AG20443 (cell line): ENCODE results near the gene TCF4.

Experiments
- DNase-seq: peaks from one replicate; pipeline ENCODE4 v3.0.0; 2012; ENCODE audit warnings: low spot score, mixed read lengths

TCF4 gene

DNA sequence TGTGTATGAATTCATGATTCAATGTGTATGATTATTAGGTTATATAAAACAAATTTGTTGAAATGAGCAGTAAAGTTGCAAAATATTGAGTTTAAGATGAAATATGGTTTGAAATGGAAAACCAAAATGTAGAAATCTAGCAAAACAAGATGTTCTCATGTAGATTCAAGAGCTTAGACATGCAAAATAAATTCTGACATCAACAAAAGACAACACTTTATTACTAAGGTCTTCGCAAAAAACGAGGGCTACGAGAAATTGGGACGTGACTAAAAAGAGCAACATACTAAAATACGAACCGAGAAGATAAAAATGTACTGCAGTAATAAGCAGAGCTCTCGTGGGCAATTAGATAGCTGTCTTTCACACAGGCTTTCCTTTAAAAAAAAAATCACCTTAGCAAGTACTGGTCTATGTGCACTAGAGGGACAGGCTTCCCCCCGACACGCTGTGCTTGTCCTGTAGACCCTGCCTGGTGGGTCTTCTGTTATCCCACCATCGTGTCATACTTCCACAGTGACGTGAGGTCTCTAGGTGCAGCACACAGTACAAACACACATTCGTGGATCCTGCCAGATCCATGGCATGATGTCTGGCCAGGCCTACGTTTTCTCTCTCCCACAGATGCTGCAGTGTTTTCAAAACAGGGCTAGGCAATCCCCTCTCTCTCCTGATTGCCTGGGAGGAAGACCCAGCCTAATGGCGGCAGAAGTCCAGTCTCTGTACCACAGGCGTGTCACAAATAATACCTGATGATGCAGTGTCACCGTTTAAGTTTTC, 240.8 kb downstream of the TCF4 start:
- no peak for DNase-seq

DNA sequence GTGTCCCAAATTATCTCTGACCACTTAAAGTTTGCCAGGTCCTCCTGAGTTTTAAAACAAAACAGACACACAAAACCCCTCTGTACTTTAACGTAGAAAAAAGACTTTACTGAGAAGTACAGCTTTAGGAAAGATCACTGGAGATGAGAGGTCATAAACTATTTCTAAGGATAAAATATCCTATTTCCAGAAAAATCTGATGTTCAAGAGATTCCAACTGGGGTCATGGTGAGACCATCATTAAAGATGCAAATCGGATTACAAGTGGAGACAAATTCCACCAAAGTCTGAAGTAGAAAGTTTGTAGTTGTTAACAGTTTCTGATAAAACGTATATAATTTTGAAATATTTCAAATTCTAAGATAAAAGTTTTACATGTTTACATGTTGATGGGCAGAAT, 241.6 kb downstream of the TCF4 start:
- DNase-seq: no peak

DNA sequence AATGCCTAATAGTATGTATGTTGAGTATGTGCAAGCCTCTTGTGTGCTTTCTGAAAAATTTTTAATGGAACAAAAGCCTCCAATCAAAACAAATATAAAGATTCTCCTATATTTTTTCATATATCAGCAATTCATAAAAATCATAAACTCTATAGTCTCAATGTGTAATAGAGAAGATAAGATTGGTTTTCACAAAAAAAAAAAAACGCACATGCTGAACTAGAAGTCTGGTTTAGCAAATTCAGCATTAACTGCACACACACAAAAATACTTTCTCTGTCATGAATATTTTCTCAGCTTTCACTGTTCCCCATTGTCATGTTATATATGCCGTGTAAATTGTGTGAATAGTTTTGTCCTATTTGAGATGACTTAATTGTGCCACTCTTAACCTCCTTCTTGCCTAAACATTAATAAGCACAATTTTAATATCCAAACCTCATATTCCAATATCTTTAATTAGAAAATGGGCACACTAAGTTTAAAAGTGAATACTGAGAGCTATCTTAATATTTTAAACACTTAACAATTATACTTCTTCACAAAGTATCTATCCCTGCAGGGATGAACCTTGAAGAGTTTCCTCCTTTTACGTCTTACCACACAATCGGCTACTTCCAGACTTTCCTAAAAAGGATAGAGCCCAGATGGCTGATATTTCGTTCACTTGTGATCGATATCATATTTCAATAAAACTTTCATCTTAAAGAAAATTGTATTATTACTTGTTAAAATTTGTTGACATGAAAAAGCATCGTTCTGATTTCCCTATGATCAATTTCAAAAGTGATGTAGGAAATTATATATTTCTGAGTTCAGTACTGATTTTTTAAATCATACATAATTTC, 242.7 kb downstream of the TCF4 start:
- no peak for DNase-seq

DNA sequence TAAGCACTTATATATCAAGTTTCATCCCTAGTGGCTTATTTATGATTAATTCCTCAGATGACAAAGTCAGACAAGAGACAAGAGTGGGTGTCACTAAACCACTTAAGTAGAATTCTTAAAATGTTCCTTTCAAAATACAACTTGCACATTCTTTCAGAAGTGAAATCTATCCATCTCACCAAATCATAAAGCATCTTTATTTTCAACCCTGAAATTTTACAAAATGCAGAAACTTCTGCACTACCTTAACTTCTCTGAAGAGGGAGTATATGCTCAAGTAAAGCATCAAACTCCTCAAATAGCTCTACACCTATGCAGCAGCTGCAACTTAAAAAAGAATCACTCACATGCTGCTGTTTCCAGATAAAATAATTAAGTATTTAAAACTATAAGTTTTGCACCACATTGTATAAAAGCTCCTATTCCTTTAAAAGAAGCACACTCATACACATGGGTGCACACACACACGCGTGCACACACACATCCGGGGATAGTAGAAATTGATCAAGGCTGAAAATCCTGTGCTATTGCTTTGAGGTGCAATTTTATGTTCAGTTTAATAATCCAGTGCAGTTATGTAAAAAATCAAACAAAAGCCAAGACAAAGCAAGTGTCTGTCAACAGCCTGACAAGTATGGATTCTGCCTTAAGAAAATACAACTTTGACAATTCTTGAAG, 244.5 kb downstream of the TCF4 start:
- DNase-seq: peak; percentile 24

DNA sequence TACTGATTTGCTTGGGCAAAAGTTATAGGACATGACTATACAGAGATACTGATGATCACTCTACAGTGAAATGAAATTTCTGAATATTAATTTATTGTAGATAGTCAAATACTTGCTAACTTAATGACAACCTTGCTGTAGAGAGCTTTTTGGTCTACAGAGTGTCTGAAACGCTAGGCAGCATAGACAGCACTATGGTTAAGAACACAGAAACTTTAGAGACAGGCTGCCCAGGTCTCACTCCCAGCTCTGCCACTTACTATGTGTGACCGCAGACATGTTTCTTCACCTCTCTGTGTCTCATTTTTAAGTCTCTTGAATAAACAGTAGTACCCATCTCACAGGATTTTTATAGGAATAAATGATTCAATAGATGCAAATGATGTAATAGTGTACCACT, 247.0 kb downstream of the TCF4 start:
- no peak for DNase-seq

DNA sequence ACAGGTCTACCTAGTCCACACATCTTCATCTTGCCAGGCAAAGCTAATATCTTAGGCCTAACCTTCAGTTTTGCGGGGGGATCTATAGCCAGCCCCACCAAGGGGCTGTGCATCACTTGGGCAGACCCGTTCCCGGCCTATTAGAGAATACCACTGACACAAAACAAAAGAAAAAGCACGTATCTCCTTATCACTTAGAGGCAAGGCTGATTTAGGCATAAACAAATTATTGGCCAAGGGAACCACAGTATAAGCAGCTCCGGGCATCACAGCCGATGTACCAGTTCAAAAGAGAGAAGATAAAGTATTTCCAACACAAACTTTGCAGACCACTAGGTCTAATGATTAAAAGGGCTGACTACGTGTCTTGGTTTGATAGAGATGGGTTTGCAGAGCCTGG, 248.0 kb downstream of the TCF4 start:
- DNase-seq: no peak

DNA sequence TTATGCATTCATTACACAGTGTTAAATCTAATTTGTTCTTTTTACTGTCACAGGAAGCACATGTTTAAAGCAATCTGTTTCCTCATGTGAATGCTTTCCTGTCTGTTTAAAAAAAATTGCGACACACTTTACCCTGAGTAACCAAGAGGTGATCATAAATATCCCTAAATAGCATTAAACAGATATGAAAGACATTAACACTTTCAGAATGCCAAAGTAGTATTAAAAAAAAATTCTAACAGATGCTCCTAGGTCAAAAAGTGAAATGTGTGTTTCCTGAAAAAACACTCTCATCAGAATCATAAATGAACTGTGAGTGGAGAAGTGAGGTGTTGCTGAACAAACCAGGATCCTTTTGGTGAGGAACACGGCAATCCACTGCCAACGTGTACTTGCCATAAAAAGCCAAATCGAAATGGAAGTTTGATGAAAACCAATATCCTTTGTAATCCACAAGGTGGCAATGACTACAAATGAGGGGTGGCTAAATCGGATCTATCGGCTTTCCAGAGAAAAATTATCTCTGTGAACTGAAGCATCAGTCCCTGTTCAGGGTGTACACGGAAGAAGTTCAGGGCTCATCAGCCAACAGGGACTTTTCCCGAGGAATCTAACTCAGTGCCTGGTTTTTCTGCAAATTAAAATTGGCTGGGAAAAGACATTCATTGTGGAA, 248.9 kb downstream of the TCF4 start:
- peak; percentile 40 for DNase-seq

DNA sequence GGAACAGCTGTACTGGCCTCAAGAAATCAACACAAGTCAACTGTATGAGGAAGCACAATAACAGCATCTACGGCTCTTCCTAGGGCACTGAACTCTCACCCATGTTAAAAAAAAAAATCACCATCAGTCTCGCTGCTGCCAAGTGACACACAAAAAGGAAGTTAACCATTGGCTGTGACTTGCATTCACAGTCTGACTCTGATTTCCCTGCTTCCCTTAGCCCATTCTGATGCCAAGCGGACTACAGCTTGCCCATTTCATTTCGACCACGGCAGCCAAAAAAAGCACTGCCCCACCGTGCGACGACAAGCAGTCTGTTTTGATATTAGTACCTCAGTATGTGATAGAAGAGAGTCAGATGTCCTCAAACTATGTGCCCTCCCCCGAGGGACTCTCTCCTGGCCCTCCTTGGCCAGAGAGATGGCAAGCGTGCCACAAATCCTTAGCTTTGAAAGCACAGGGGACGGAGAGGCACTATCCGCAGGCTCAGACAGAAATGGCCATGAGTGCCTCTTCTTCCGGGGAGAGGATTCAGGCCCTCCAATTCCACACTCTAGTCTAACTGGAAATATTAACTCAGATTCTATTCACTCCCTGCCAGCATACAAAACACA, 250.0 kb downstream of the TCF4 start:
- peak; percentile 32 for DNase-seq

DNA sequence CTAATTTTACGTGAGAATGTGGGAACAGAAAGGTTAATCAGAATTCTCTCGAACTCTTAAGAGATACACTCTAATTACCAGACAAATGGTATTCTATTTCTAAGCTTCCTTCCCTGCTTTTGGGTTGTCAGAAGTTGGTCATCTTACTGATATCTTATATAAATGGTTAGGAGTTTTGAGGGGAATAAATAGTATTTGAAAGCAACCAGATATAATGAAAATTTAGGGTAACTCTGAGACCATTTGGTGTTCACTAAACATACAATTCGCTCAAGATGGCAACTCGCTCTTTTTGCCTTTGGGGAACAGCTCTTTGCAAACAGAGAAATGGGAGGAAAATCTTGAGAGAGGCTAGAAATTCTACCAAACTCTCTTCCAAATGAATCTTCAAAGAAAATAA, 250.9 kb downstream of the TCF4 start:
- no peak for DNase-seq

DNA sequence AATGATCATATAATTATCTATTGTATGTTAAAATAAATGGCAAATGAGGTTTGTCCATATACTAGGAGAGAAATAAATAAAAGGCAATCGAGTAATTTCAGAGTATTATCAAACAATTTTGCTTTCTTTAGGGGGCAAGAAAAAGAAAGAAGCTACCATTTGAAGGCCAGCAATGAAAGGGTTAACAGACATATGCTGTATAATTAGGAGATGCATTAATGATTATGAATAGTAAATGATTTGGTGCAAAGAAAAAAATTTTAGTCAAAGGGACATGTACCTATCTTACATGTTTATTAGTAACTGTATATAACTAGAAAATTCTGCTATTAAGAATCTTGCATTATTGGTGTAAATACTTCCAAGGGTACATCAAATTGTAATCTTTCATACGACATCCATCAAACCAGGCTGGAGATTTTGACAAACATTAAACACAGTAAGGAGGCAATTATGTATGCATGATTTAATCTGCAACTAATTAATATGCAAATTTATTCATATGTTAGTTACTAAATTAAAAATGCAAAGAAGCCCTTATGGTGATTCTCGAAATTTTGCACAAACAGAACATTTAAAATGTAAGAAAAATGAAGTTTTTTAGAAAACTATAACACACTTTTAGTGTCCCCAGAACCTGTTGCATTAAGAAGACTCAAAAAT, 251.4 kb downstream of the TCF4 start:
- DNase-seq: no peak

DNA sequence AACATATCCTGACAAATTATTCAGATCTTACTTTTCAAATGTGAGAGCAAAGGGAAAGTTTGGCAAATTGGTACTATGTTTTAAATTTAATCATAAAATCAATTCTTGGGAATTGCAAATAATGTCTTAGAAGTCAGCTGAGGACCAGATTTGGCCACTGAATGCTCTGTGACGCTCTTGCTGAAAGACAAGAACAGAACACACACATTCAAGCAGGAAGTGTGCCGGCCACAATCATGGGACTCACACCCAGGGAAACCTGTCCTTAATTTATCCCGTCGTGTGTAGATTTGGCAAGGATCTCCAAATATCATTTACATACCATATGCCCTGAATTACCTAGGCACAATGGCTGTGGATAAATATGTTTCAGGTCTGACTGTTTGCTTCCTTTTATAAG, 253.1 kb downstream of the TCF4 start:
- no peak for DNase-seq

DNA sequence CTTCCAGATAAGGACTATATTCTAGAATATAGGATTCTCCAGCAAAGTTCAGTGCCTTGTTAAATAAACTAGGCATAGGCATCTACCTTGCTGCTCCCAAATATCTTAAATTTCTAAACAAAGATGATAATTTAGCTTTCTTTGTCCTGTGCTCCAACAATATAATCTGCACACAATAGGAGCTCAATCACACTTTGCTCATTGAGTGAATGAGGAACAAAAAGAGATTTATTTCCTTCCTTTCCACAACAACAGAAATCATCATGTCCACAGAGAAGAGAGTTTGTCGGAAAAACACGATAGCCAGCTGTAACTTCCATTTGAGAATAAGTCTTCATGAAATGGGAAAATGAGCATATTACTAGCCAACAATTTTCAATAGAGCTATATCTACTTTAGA, 256.7 kb downstream of the TCF4 start:
- no peak for DNase-seq

DNA sequence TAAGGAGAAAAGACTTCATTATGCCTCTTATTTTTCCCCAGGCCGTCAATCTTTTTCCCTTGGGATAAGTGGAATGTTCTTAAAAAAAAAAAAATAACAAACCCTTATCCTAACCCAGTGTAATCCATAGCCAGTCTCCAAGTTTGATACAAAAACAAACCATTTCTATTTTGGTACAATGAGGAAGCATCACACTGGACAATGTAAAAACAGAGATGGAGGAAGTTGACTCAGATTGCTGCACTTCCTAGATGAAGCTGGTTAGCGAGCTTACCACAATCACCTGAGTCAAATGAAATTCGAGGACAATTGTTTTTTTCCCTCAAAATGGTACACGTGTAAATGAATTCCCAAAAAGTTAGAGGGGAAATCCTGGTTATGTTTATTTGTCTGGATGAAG, 259.7 kb downstream of the TCF4 start:
- no peak for DNase-seq

DNA sequence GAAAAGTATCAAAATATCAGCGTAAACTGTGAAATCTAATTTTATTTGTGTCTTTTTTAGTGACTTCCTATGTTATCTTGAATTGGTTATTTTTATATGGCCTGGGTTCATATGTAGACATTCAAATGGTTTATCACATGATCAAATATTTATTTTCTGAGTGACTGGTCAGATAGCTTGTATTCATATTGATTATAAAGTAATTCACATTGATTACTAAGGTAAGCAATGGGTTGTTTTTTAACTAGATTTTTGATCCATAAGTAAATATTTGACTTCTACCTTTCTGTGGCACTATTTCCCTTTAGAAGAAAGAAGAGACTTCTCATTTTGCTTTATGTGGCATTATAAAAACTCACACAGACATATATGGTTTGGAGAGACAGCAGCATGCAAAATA, 260.5 kb downstream of the TCF4 start:
- no peak for DNase-seq

DNA sequence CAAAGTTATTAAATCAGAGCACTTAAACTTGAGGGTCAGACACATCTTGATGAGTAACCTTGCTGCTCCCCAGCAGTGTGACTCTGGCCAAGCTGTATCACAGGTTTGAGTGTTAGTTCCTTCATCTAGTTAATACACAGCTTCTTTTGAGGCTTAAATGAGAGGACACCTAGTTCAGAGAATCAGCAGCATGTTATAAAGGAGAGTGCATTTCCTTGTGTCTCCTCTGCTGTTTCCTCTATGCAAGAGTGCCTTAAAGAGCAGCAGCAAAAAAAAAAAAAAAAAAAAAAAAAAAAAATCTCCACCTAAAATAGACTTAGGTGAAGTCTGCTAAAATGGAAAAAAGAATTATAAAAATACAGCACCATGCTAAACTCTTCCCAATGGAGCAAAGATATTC, 261.9 kb downstream of the TCF4 start:
- DNase-seq: no peak

DNA sequence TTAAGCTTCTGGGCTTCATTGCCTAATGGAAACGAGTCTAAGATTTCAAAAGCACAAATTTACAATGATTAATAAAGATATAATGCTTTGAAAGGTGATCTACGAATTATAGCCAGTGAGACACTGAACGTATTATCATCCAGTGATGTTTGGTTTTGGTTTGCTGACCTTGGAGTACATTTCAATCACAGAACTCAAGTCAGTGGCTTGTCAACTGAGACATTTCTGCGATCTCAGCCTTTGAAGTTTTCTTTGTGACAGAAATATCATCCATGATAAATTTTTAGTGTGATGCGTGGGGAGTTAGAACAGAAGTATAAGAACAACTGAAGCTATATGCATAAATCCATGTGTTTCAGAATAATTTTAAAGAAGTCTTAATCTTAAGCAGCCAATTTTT, 263.8 kb downstream of the TCF4 start:
- DNase-seq: no peak

DNA sequence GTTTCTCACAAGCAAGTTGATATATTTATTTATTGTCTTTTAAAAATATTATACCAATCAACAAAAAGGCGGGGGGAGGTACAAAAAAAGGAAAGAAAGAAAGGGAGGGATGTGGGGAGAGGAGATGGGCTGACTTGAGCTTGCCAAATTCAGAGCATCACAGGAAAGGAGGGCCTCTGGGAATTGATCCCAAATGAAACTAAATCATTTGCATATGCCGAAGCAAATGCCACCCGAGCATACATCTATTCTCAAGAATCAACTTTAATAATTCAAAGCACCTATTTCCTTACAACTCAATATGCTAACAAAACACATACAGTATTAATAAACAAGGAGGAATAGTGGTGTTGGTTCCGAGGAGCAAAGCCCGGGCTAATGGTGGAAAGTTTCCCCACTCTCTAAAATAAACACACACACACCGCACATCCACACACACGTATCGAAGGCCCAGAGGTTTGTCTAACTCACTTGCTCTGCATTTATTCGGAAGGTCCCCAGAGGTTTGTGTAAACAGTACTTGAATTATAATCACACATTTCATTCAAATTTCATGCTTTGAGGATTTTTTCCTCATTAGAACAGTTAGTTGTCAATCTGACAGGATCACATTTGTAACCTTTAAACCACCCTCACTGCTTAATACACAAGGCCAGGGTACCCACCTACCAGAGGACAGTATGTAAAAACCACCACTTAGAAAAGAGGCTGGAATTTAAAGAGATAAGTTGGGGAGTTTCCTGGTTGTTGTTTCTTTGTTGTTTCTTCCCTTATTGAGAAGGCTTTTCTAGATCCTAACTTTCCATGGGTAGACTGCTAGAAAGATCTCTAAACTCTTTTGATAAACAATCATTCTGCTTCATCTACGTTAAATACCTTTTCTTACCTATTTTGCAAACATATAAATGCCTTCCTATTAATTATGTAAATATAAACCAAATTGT, 264.7 kb downstream of the TCF4 start:
- DNase-seq: no peak

DNA sequence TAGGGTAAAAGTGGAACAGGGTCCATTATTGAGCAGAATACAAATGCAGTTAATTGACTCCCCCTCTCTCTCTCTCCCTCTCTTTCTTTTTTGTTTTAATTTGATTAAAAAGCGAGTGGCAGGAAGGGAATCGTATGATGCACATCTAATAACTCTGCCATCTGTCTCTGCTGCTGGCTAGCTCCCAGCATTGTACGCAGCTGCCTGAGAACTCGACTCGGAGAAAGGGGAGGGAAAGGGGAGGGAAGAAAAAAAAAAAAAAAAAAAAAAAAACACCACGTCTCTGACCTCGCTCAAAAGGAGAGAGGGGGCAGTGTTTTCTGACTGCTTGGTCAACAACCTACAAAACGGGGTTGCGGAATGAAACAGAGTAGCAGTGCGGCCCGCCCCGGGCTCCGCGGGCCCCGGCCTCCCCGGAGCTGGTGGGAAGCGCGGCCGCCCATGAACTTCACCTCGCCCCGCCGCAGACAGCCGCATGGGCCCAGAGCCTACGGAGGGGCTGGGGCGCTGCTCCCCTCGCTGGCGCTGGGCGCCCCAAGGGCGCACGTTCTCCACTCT, 265.7 kb downstream of the TCF4 start:
- DNase-seq: peak; percentile 79

DNA sequence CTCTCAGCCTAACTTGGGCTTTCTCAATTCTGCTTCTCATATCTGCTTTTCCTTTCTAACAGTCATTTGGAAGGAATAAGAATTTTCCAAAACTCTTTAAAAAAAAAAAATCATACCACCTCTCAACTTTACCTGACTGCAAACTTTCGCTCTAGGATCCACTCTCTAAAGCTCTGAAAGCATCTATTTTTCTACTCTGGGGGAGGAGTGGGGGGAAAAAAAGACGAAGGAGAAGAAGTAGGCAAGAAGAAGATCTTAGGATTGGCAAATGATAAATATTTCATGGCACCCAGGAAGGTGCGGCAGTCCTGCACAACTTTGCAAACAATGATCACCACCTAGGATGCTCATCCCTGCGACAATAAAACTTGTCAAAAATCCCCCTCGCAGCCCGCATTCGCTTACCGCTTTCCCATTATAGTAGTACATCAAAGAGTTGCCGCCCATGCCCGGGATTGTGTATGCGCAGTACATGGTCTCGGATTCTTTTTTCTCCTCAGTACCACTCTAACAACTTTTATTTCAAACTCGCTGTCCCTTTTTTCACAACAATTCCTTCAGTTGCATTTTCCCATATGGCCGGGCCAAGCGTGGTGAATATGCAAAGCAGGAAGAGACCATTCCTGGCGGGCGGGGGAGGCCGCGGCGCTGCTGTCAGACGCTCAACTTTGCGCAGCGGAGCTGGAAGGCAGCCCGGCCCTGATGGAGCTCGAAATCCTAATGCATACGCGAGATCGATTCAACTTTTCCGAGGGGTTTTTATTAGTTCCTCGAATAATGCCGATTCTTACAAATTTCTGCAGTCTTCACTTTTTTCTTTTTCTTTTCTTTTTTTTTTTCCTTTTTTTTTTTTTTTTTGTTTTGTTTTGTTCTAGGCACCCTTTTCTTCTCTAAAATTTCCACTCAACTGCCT, 266.5 kb downstream of the TCF4 start:
- DNase-seq: peak; percentile 78
